HL-60 (cell line): ENCODE data around the gene FBXL17.

Source experiments
- DNase-seq, 2 experiments: peaks; one replicate each; pipeline ENCODE4 v3.0.0-alpha.2; 2010 to 2020; ENCODE audit warnings: low read depth in 1 of 2, low spot score in 1 of 2
- H3K27ac ChIP-seq: fragments of 250-450 bp; sonication (Bioruptor Pico); replicated peaks from 2 replicates; pipeline ENCODE4 v1.5.1; 2020; ENCODE audit warnings: mild to moderate bottlenecking, moderate library complexity
- H3K27me3 ChIP-seq: fragments of 250-450 bp; sonication (Bioruptor Pico); 2 replicates; pipeline ENCODE4 v1.5.1; 2021; ENCODE audit warnings: mild to moderate bottlenecking, moderate library complexity; ENCODE audit not compliant: insufficient read depth, poor library complexity, severe bottlenecking
- H3K4me3 ChIP-seq: replicated peaks from 2 replicates; pipeline ENCODE4 v1.5.1; 2011; ENCODE audit warnings: mild to moderate bottlenecking, control low read depth, low read length; ENCODE audit not compliant: insufficient read depth
- CTCF ChIP-seq: IDR thresholded peaks from one replicate; pipeline ENCODE4 v1.5.1; 2011; ENCODE audit warnings: low read length, control low read depth, inconsistent platforms; ENCODE audit not compliant: insufficient read depth
- GABPA ChIP-seq: IDR thresholded peaks from 2 replicates; pipeline ENCODE4 v1.6.1; 2012; ENCODE audit warnings: low read depth
- POLR2AphosphoS5 ChIP-seq: IDR thresholded peaks from 2 replicates; pipeline ENCODE4 v1.6.1; 2012; ENCODE audit warnings: low read depth
- REST ChIP-seq: IDR thresholded peaks from 2 replicates; pipeline ENCODE4 v1.6.1; 2012; ENCODE audit warnings: low read depth; ENCODE audit not compliant: insufficient replicate concordance
- SPI1 ChIP-seq: IDR thresholded peaks from 2 replicates; pipeline ENCODE4 v1.6.1; 2012; ENCODE audit warnings: low read depth, mild to moderate bottlenecking, borderline replicate concordance

Gene FBXL17

GRCh38 chr5:108264533-108264932 lies 117.4 kb downstream of the FBXL17 start:
- no peak for DNase-seq
- no peak overlapping the region for H3K27ac ChIP-seq
- no peak for TF ChIP-seq GABPA
- no peak for TF ChIP-seq POLR2AphosphoS5
- no peak for TF ChIP-seq SPI1
- no peak for TF ChIP-seq REST
- no peak for TF ChIP-seq CTCF
- no peaks in the 10 kb centered on the region for H3K27me3 ChIP-seq
- no peak overlapping the region for H3K4me3 ChIP-seq

- H3K4me3 ChIP-seq: no peak overlapping the region
- no peak for DNase-seq
- no peak overlapping the region for H3K27ac ChIP-seq
- H3K27me3 ChIP-seq: no peaks in the 10 kb centered on the region
- no peak for TF ChIP-seq GABPA
- TF ChIP-seq CTCF: no peak
- no peak for TF ChIP-seq REST
- TF ChIP-seq POLR2AphosphoS5: no peak
- no peak for TF ChIP-seq SPI1
Measured at GRCh38 chr5:108263338-108263737, 118.6 kb downstream of the FBXL17 start.

GRCh38 chr5:108260858-108261170 lies 121.1 kb downstream of the FBXL17 start:
- DNase-seq: no peak
- TF ChIP-seq REST (no peak), CTCF (no peak), POLR2AphosphoS5 (no peak), GABPA (no peak), SPI1 (no peak)
- H3K27ac ChIP-seq: no peak overlapping the region
- H3K4me3 ChIP-seq: no peak overlapping the region
- no peaks in the 10 kb centered on the region for H3K27me3 ChIP-seq
